Vagina (tissue), 2 donors: ENCODE measurements around the gene BICD1.

ENCODE experiments used
- POLR2A ChIP-seq, 2 donors: fragments of 450-650 bp; IDR thresholded peaks; one replicate each; pipeline ENCODE4 v1.6.1; 2017; ENCODE audit warnings: antibody characterized with exemption in 2 of 2, mild to moderate bottlenecking in 2 of 2, moderate library complexity in 2 of 2
- TF ChIP-seq, protein P1 (sequence below), 3 experiments: fragments of 450-650 bp in 2 of 3; fragments of 200-600 bp in 1 of 3; sonication (generic) in 1 of 3; IDR thresholded peaks; one replicate each; pipeline ENCODE4 v1.5.1; 2017 to 2019; ENCODE audit warnings: antibody characterized with exemption in 3 of 3, mild to moderate bottlenecking in 2 of 3, moderate library complexity in 2 of 3

DNA sequence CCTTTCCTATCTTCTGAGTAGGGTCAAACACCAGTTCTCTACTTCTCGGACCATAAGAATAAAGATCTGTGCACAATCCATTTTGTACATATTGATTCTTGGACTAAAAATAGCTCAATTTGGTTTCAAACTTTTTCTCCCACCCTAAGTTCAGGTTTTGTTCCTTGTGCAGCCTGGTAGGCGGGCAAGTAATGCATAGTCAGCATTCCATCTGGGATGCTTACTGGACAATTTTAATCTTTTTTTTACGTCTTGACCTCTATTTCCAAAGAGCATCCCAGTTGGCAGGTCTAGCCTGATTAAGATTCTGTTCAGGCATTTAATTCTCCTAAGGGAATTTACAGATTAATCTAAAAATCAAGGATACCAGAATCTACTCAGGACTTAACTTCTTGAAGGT is 126.9 kb downstream of the BICD1 start:
- TF ChIP-seq, protein P1, sequence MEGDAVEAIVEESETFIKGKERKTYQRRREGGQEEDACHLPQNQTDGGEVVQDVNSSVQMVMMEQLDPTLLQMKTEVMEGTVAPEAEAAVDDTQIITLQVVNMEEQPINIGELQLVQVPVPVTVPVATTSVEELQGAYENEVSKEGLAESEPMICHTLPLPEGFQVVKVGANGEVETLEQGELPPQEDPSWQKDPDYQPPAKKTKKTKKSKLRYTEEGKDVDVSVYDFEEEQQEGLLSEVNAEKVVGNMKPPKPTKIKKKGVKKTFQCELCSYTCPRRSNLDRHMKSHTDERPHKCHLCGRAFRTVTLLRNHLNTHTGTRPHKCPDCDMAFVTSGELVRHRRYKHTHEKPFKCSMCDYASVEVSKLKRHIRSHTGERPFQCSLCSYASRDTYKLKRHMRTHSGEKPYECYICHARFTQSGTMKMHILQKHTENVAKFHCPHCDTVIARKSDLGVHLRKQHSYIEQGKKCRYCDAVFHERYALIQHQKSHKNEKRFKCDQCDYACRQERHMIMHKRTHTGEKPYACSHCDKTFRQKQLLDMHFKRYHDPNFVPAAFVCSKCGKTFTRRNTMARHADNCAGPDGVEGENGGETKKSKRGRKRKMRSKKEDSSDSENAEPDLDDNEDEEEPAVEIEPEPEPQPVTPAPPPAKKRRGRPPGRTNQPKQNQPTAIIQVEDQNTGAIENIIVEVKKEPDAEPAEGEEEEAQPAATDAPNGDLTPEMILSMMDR (IDR thresholded peaks at IDR 0.05), result no peak
- no peak for TF ChIP-seq POLR2A (IDR thresholded peaks at IDR 0.05)
